Upper lobe of right lung (tissue), 1 donor: ENCODE data around the gene C22orf42. TPM values are rescaled to one million over a fixed set of nuclear protein-coding genes. Genes with fewer than 3 reads are reported as not detected.
A peak's percentile ranks its signal among the peaks of the same experiment; 100 is the strongest.

Experiments used
- ATAC-seq: fragments of 200-7000 bp; cut with Tn5 transposase; one replicate; pipeline ENCODE4 v1.9.1; 2020; ENCODE audit warnings: mild to moderate bottlenecking, moderate library complexity
- DNase-seq: peaks from one replicate; pipeline ENCODE4 v3.0.0-alpha.2; 2020
- H3K27ac ChIP-seq: fragments of 200-600 bp; one replicate; pipeline ENCODE4 v1.8.0; 2022
- H3K27me3 ChIP-seq: fragments of 200-600 bp; one replicate; pipeline ENCODE4 v1.8.0; 2022; ENCODE audit warnings: mild to moderate bottlenecking
- H3K36me3 ChIP-seq: fragments of 200-600 bp; one replicate; pipeline ENCODE4 v1.8.0; 2022
- H3K4me1 ChIP-seq: fragments of 200-600 bp; one replicate; pipeline ENCODE4 v1.8.0; 2022
- H3K4me3 ChIP-seq: fragments of 200-600 bp; one replicate; pipeline ENCODE4 v1.8.0; 2022; ENCODE audit warnings: mild to moderate bottlenecking
- H3K9me3 ChIP-seq: fragments of 200-600 bp; one replicate; pipeline ENCODE4 v1.8.0; 2022
- CTCF ChIP-seq: fragments of 200-600 bp; IDR thresholded peaks from one replicate; pipeline ENCODE4 v1.8.0; 2022; ENCODE audit warnings: antibody characterized with exemption
- intact Hi-C: fragments of 100-400 bp; cut with DNase I; formaldehyde crosslinking; loops from one replicate; pipeline ENCODE4 v1.11.0; 2022
- total RNA-seq: library from RNA; stranded (reverse); fragmentation: NEBNext Ultra II Directional; extraction: Animal tissue kit (Norgen Biotek cat#: 25700); gene quantifications from one replicate; pipeline ENCODE4 v1.2.1, GENCODE V29; 2021
- donor health status: DM: no; HTN: yes; CAD: no; lungs with severe emphysema.

C22orf42 gene
- total RNA-seq, 1 donor from 2014 or later = not detected

DNA sequence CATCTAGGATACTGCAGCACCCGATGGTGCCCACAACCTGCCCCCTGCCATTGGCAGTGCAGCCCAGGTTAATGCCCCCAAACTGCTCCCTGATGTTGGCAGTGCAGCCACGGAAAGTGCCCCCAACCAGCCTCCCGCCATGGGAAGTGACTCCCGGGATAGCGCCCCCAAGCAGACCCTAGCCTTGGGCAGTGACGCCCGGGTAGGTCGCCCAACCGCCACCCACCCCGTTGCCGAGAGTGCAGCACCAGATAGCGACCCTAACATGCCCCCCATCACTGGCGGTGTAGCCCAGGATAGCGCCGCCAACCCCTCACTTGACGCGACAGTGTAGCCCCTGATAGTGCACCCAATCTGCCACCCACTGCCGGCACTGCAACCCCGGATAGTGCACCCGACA lies 38.5 kb downstream of the C22orf42 start:
- no peak for TF ChIP-seq CTCF
- intact Hi-C loops = no loop called here
- H3K9me3 ChIP-seq = no peaks in the 10 kb centered on the region
- DNase-seq (no peak), ATAC-seq (peak; percentile 11)
- no peak overlapping the region for H3K27ac ChIP-seq
- H3K27me3 ChIP-seq = no peaks in the 10 kb centered on the region
- no peak overlapping the region for H3K4me3 ChIP-seq
- H3K4me1 ChIP-seq = no peaks in the 10 kb centered on the region
- no peaks in the 10 kb centered on the region for H3K36me3 ChIP-seq

- H3K9me3 ChIP-seq = no peaks in the 10 kb centered on the region
Measured at GRCh38 chr22:32119568-32120235, 39.4 kb downstream of the C22orf42 start.

GRCh38 chr22:32112380-32112779 lies 46.7 kb downstream of the C22orf42 start:
- Histone ChIP-seq H3K36me3 (no peaks in the 10 kb centered on the region), H3K4me3 (no peak overlapping the region), H3K27me3 (peaks cover 8% of the 10 kb centered on the region), H3K4me1 (no peaks in the 10 kb centered on the region), H3K9me3 (no peaks in the 10 kb centered on the region), H3K27ac (no peak overlapping the region)
- no peak for ATAC-seq
- intact Hi-C loops = no loop called here
- TF ChIP-seq CTCF = no peak
- no peak for DNase-seq

More at GRCh38 chr22:32119568-32120235, 39.4 kb downstream of the C22orf42 start:
- H3K27ac ChIP-seq = no peak overlapping the region
- intact Hi-C loops = no loop called here
- no peak overlapping the region for H3K4me3 ChIP-seq
- DNase-seq (no peak), ATAC-seq (peak; percentile 30)
- TF ChIP-seq CTCF = no peak
- H3K36me3 ChIP-seq = no peaks in the 10 kb centered on the region
- H3K27me3 ChIP-seq = no peaks in the 10 kb centered on the region
- no peaks in the 10 kb centered on the region for H3K4me1 ChIP-seq

DNA sequence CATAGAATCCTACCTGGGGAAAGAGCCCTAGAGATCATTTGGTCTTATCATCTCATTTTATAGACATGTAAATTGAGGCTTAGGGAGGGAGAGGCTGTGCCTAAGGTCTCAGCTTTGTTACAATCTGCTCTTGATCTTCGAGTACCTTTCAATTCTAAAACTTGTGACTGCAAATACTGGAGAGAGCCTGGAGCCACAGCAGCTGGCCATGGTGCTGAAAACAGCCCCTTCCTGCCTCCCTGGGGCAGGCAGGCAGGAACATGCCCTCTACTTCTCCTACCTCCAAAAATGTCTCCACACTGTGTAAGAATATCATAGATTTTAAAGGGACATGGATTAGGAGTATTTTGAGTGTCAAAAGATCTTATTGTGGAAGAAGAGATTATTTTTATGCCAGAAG lies 52.2 kb downstream of the C22orf42 start:
- no peak for TF ChIP-seq CTCF

GRCh38 chr22:32103658-32104315 lies 55.3 kb downstream of the C22orf42 start:
- Histone ChIP-seq H3K4me1 (no peaks in the 10 kb centered on the region), H3K27ac (no peak overlapping the region), H3K4me3 (no peak overlapping the region), H3K27me3 (peaks cover 14% of the 10 kb centered on the region), H3K9me3 (no peaks in the 10 kb centered on the region), H3K36me3 (no peaks in the 10 kb centered on the region)
- peak; percentile 47 for TF ChIP-seq CTCF
- intact Hi-C loops = no loop called here
- ATAC-seq (no peak), DNase-seq (no peak)

More for the DNA sequence above, 52.2 kb downstream of the C22orf42 start:
- Histone ChIP-seq H3K4me3 (no peak overlapping the region), H3K27ac (no peak overlapping the region), H3K36me3 (no peaks in the 10 kb centered on the region), H3K27me3 (peaks cover 16% of the 10 kb centered on the region), H3K9me3 (no peaks in the 10 kb centered on the region), H3K4me1 (no peaks in the 10 kb centered on the region)
- ATAC-seq (peak; percentile 24), DNase-seq (no peak)
- intact Hi-C loops = no loop called here
